Measurements from ENCODE around the gene GALNT9. TPM values are rescaled to one million over a fixed set of nuclear protein-coding genes. Genes with fewer than 3 reads are reported as not detected.

GALNT9 gene
- polyA plus RNA-seq, 3 donors, result not detected

- 90% methylated on average over 5 of the region's 9 CpGs for WGBS (ENCODE audit: insufficient coverage)
These were observed 90.9 kb downstream of the GALNT9 start for GRCh38 chr12:132238488-132238854.

GRCh38 chr12:132237772-132238487 is 91.5 kb downstream of the GALNT9 start:
- no peaks in the 10 kb centered on the region for H3K4me1 Mint-ChIP-seq
- DNase-seq, result no peak
- TF ChIP-seq CTCF (IDR thresholded peaks at IDR 0.05), result no peak
- H3K36me3 ChIP-seq (replicated peaks in 1 of 2; ENCODE audit: control insufficient read depth in 1 of 2, insufficient read depth in 2 of 2, low read length in 2 of 2), result no peaks in the 10 kb centered on the region
- H3K9me3 Mint-ChIP-seq, result peaks cover 0 to 4% (median 2%) of the 10 kb centered on the region in 7 donors
- no peak overlapping the region for H3K4me3 Mint-ChIP-seq
- H3K27me3 Mint-ChIP-seq (ENCODE audit: low read depth in 3 of 3), result no peaks in the 10 kb centered on the region
- H3K36me3 Mint-ChIP-seq, result no peaks in the 10 kb centered on the region
- H2AFZ ChIP-seq (ENCODE audit: insufficient read depth, low read depth, low read length, poor library complexity, severe bottlenecking), result no peak overlapping the region
- H3K79me2 ChIP-seq (ENCODE audit: insufficient read depth, low read length), result no peaks in the 10 kb centered on the region
- no peaks in the 10 kb centered on the region for H3K4me1 ChIP-seq (ENCODE audit: control insufficient read depth in 1 of 2, insufficient read depth in 2 of 2, low read length in 2 of 2)
- WGBS (ENCODE audit: insufficient coverage), result 77% methylated on average over 27 of the region's 33 CpGs
- no peaks in the 10 kb centered on the region for H3K27me3 ChIP-seq (ENCODE audit: control insufficient read depth in 2 of 2, insufficient read depth in 2 of 2, low read length in 2 of 2)
- no peak overlapping the region for H3K4me2 ChIP-seq (replicated peaks; ENCODE audit: extremely low read depth, low read length, poor library complexity, severe bottlenecking)
- H4K20me1 ChIP-seq (ENCODE audit: insufficient read depth, low read length), result no peaks in the 10 kb centered on the region
- H3K9me3 ChIP-seq (replicated peaks in 1 of 2; ENCODE audit: control insufficient read depth in 1 of 2, insufficient read depth in 1 of 2, low read length in 2 of 2), result no peaks in the 10 kb centered on the region
- H3K27ac ChIP-seq (ENCODE audit: low read depth in 1 of 2, low read length in 2 of 2), result no peak overlapping the region
- no peak overlapping the region for H3K9ac ChIP-seq (ENCODE audit: insufficient read depth, low read length, poor library complexity, severe bottlenecking)
- intact Hi-C loops (cut with micrococcal nuclease), result no loop called here
- H3K27ac Mint-ChIP-seq, result no peak overlapping the region
- H3K4me3 ChIP-seq (replicated peaks in 1 of 3; ENCODE audit: low read depth in 2 of 3, low read length in 3 of 3), result no peak overlapping the region

More at GRCh38 chr12:132238488-132238854, 90.9 kb downstream of the GALNT9 start:
- Histone ChIP-seq H3K9ac (ENCODE audit: insufficient read depth, low read length, poor library complexity, severe bottlenecking) (no peak overlapping the region), H3K4me3 (replicated peaks in 1 of 3; ENCODE audit: low read depth in 2 of 3, low read length in 3 of 3) (no peak overlapping the region), H4K20me1 (ENCODE audit: insufficient read depth, low read length) (no peaks in the 10 kb centered on the region), H3K4me2 (replicated peaks; ENCODE audit: extremely low read depth, low read length, poor library complexity, severe bottlenecking) (no peak overlapping the region), H3K27ac (ENCODE audit: low read depth in 1 of 2, low read length in 2 of 2) (no peak overlapping the region), H3K9me3 (replicated peaks in 1 of 2; ENCODE audit: control insufficient read depth in 1 of 2, insufficient read depth in 1 of 2, low read length in 2 of 2) (no peaks in the 10 kb centered on the region), H3K4me1 (ENCODE audit: control insufficient read depth in 1 of 2, insufficient read depth in 2 of 2, low read length in 2 of 2) (no peaks in the 10 kb centered on the region), H2AFZ (ENCODE audit: insufficient read depth, low read depth, low read length, poor library complexity, severe bottlenecking) (no peak overlapping the region), H3K27me3 (ENCODE audit: control insufficient read depth in 2 of 2, insufficient read depth in 2 of 2, low read length in 2 of 2) (no peaks in the 10 kb centered on the region), H3K36me3 (replicated peaks in 1 of 2; ENCODE audit: control insufficient read depth in 1 of 2, insufficient read depth in 2 of 2, low read length in 2 of 2) (no peaks in the 10 kb centered on the region), H3K79me2 (ENCODE audit: insufficient read depth, low read length) (no peaks in the 10 kb centered on the region)
- Mint-ChIP-seq H3K27ac (no peak overlapping the region), H3K27me3 (ENCODE audit: low read depth in 3 of 3) (peaks cover 0 to 3% (median 2%) of the 10 kb centered on the region in 3 donors), H3K4me1 (no peaks in the 10 kb centered on the region), H3K4me3 (no peak overlapping the region), H3K9me3 (peaks cover 0 to 7% (median 2%) of the 10 kb centered on the region in 7 donors), H3K36me3 (no peaks in the 10 kb centered on the region)
- intact Hi-C loops (cut with micrococcal nuclease), result no loop called here
- no peak for TF ChIP-seq CTCF (IDR thresholded peaks at IDR 0.05)
- no peak for DNase-seq
